Measurements from ENCODE around the gene OSBPL10.

Gene OSBPL10

GRCh38 chr3:31958701-31959152, 22.3 kb downstream of the OSBPL10 start:
- no peak for DNase-seq (ENCODE audit: low read depth in 2 of 2)

- DNase-seq (ENCODE audit: low read depth in 2 of 2), result no peak
Observed at GRCh38 chr3:31957106-31957505, 24.0 kb downstream of the OSBPL10 start.

- DNase-seq (ENCODE audit: low read depth in 2 of 2), result no peak
Observed at GRCh38 chr3:31955581-31955980, 25.5 kb downstream of the OSBPL10 start.

- DNase-seq (ENCODE audit: low read depth in 2 of 2), result no peak
Observed at GRCh38 chr3:31953636-31954035, 27.4 kb downstream of the OSBPL10 start.

GRCh38 chr3:31953091-31953490, 28.0 kb downstream of the OSBPL10 start:
- no peak for DNase-seq (ENCODE audit: low read depth in 2 of 2)

GRCh38 chr3:31952205-31952604, 28.9 kb downstream of the OSBPL10 start:
- no peak for DNase-seq (ENCODE audit: low read depth in 2 of 2)

GRCh38 chr3:31948280-31948679, 32.8 kb downstream of the OSBPL10 start:
- no peak for DNase-seq (ENCODE audit: low read depth in 2 of 2)

- DNase-seq (ENCODE audit: low read depth in 2 of 2), result no peak
Observed at GRCh38 chr3:31947671-31948091, 33.4 kb downstream of the OSBPL10 start.

- DNase-seq (ENCODE audit: low read depth in 2 of 2), result no peak
Observed at GRCh38 chr3:31947162-31947561, 33.9 kb downstream of the OSBPL10 start.

- no peak for DNase-seq (ENCODE audit: low read depth in 2 of 2)
Observed at GRCh38 chr3:31946484-31947081, 34.5 kb downstream of the OSBPL10 start.

GRCh38 chr3:31945738-31946052, 35.4 kb downstream of the OSBPL10 start:
- DNase-seq (ENCODE audit: low read depth in 2 of 2), result no peak

- DNase-seq (ENCODE audit: low read depth in 2 of 2), result no peak
Observed at GRCh38 chr3:31943041-31943440, 38.0 kb downstream of the OSBPL10 start.

- no peak for DNase-seq (ENCODE audit: low read depth in 2 of 2)
Observed at GRCh38 chr3:31942446-31942845, 38.6 kb downstream of the OSBPL10 start.

GRCh38 chr3:31937225-31937624, 43.8 kb downstream of the OSBPL10 start:
- DNase-seq (ENCODE audit: low read depth in 2 of 2), result no peak

GRCh38 chr3:31936420-31937060, 44.5 kb downstream of the OSBPL10 start:
- DNase-seq (ENCODE audit: low read depth in 2 of 2), result no peak

GRCh38 chr3:31934866-31935265, 46.2 kb downstream of the OSBPL10 start:
- no peak for DNase-seq (ENCODE audit: low read depth in 2 of 2)

- no peak for DNase-seq (ENCODE audit: low read depth in 2 of 2)
Observed at GRCh38 chr3:31934018-31934417, 47.0 kb downstream of the OSBPL10 start.

- no peak for DNase-seq (ENCODE audit: low read depth in 2 of 2)
Observed at GRCh38 chr3:31932990-31933389, 48.1 kb downstream of the OSBPL10 start.

GRCh38 chr3:31929826-31930502, 51.1 kb downstream of the OSBPL10 start:
- no peak for DNase-seq (ENCODE audit: low read depth in 2 of 2)

GRCh38 chr3:31927811-31928210, 53.3 kb downstream of the OSBPL10 start:
- no peak for DNase-seq (ENCODE audit: low read depth in 2 of 2)

GRCh38 chr3:31926543-31926942, 54.5 kb downstream of the OSBPL10 start:
- no peak for DNase-seq (ENCODE audit: low read depth in 2 of 2)

GRCh38 chr3:31925271-31925630, 55.8 kb downstream of the OSBPL10 start:
- DNase-seq (ENCODE audit: low read depth in 2 of 2), result no peak

GRCh38 chr3:31924610-31925270, 56.3 kb downstream of the OSBPL10 start:
- DNase-seq (ENCODE audit: low read depth in 2 of 2), result no peak
